Ectodermal cell (in vitro differentiated cells): ENCODE data around the gene MAGI2.

Source experiments
- H3K27ac ChIP-seq: 2 replicates; pipeline ENCODE4 v1.7.0; 2013; ENCODE audit warnings: mild to moderate bottlenecking, low read depth, low read length; ENCODE audit not compliant: insufficient read depth, poor library complexity, severe bottlenecking
- H3K27me3 ChIP-seq: 2 replicates; pipeline ENCODE4 v1.7.0; 2013; ENCODE audit warnings: mild to moderate bottlenecking, low read length; ENCODE audit not compliant: insufficient read depth, control insufficient read depth, poor library complexity, severe bottlenecking
- H3K36me3 ChIP-seq: one replicate; pipeline ENCODE4 v1.7.0; 2013; ENCODE audit warnings: low read length; ENCODE audit not compliant: control insufficient read depth, insufficient read depth
- H3K4me1 ChIP-seq: one replicate; pipeline ENCODE4 v1.7.0; 2013; ENCODE audit warnings: low read length; ENCODE audit not compliant: control insufficient read depth, insufficient read depth
- H3K4me3 ChIP-seq: 2 replicates; pipeline ENCODE4 v1.7.0; 2013; ENCODE audit warnings: low read depth, low read length, control low read depth; ENCODE audit not compliant: insufficient read depth
- H3K9me3 ChIP-seq: 2 replicates; pipeline ENCODE4 v1.7.0; 2013; ENCODE audit warnings: mild to moderate bottlenecking, low read length, moderate library complexity; ENCODE audit not compliant: control insufficient read depth
- WGBS, 2 experiments: methylation state at CpG; one replicate each; pipeline ENCODE4 v1.1.7; 2013; ENCODE audit warnings: missing lambda C conversion rate in 2 of 2; 5-methylcytosine and 5-hydroxymethylcytosine counted together

Gene MAGI2

GRCh38 chr7:77995717-77996116 lies 1457.8 kb downstream of the MAGI2 start:
- 59% methylated on average over 5 to 6 of the region's 6 CpGs for WGBS, 2 experiments
- Histone ChIP-seq H3K4me3 (no peak overlapping the region), H3K9me3 (no peaks in the 10 kb centered on the region), H3K27me3 (no peaks in the 10 kb centered on the region), H3K27ac (no peak overlapping the region), H3K36me3 (no peaks in the 10 kb centered on the region), H3K4me1 (no peaks in the 10 kb centered on the region)

- Histone ChIP-seq H3K4me1 (no peaks in the 10 kb centered on the region), H3K9me3 (no peaks in the 10 kb centered on the region), H3K4me3 (no peak overlapping the region), H3K27me3 (no peaks in the 10 kb centered on the region), H3K36me3 (no peaks in the 10 kb centered on the region), H3K27ac (no peak overlapping the region)
- 94 to 99% methylated on average over 3 of the region's 3 CpGs for WGBS, 2 experiments
These were observed 1459.6 kb downstream of the MAGI2 start for GRCh38 chr7:77993838-77994237.

DNA sequence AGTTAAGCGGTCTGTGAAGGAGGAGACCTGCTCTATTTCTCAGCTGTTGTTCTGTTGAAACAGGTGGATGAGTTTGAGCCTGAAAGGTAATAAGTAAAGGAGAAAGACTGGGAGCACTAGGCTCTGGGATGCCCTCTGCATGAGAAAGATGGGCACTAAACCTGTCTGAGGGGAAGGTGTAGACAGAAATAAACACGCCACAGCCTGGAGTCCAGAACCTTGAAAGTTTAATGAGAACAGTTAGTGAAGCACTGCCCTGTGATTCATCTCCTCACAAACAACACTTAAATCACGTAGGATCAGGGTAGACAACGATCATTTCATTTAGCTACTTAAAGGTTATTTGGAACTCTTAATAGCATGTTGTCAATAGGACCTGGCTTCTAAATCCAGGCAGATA lies 1461.8 kb downstream of the MAGI2 start:
- no peaks in the 10 kb centered on the region for H3K27me3 ChIP-seq
- 86 to 98% methylated on average over 4 of the region's 4 CpGs for WGBS, 2 experiments
- no peaks in the 10 kb centered on the region for H3K9me3 ChIP-seq
- H3K27ac ChIP-seq: no peak overlapping the region
- no peaks in the 10 kb centered on the region for H3K36me3 ChIP-seq
- H3K4me3 ChIP-seq: no peak overlapping the region
- H3K4me1 ChIP-seq: no peaks in the 10 kb centered on the region

- H3K36me3 ChIP-seq: no peaks in the 10 kb centered on the region
- no peak overlapping the region for H3K4me3 ChIP-seq
- no peaks in the 10 kb centered on the region for H3K4me1 ChIP-seq
- no peaks in the 10 kb centered on the region for H3K27me3 ChIP-seq
- WGBS, 2 experiments: 82 to 91% methylated on average over 6 of the region's 6 CpGs
- no peaks in the 10 kb centered on the region for H3K9me3 ChIP-seq
- H3K27ac ChIP-seq: no peak overlapping the region
These were observed 1463.4 kb downstream of the MAGI2 start for GRCh38 chr7:77989981-77990566.

DNA sequence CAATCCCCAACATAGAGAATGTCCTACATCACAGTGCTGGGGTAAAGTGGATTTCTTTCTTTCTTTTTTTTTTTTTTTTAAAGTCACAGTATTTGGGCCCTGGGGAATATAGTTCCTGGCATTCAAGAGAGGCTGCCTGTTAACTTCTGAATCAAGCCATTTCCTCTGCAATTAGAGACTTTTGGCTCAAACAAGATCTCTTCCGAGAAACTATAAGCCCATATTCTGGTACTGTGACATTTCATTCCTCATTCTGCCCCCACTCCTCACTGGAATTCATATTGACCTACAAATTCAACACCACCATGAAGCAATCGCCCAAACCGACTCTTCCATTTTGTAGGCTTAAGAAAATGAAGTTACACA lies 1467.5 kb downstream of the MAGI2 start:
- Histone ChIP-seq H3K4me3 (no peak overlapping the region), H3K27me3 (no peaks in the 10 kb centered on the region), H3K27ac (no peak overlapping the region), H3K36me3 (no peaks in the 10 kb centered on the region), H3K9me3 (no peaks in the 10 kb centered on the region), H3K4me1 (no peaks in the 10 kb centered on the region)
- WGBS, 2 experiments: 89 to 91% methylated on average over 3 of the region's 3 CpGs

DNA sequence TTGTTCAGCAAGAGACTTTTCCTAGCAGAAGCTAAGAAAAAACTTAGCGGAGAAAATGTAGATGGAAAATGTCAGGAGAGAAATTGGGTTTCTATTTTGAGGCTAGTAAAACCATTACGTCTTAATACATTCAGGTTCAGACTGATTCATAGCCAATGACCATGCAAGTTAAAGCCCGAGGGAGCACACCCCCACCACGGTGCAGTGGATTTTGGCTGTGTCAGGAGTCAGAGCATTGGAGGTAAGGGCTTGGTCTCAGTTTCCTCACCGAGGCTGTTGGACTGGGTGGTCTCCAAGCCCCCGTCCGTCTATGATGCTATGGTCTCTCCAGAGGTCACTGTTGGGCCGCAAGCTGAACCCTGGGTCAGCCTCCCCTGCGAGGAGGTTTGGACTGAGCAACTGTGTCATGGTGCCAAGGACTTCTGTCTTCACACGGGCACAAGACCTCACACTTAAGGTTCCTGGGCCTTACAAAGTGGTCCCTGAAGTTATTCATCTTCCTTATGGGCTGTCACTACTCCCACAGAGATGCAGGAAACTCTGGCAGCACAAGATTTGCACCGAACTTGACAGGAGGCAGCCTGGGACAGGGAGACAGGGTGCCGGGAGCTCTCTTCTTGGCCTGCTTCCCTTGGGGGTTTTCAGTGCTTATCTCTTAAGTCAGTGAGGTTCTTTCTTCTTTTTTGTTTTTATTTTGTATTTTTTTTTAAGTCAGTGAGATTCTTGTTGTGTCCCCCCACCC lies 1468.1 kb downstream of the MAGI2 start:
- Histone ChIP-seq H3K4me1 (no peaks in the 10 kb centered on the region), H3K9me3 (no peaks in the 10 kb centered on the region), H3K4me3 (no peak overlapping the region), H3K27ac (no peak overlapping the region), H3K27me3 (no peaks in the 10 kb centered on the region), H3K36me3 (no peaks in the 10 kb centered on the region)
- WGBS, 2 experiments: 93 to 95% methylated on average over 12 of the region's 12 CpGs

- Histone ChIP-seq H3K4me3 (no peak overlapping the region), H3K9me3 (no peaks in the 10 kb centered on the region), H3K27ac (no peak overlapping the region), H3K27me3 (no peaks in the 10 kb centered on the region), H3K4me1 (no peaks in the 10 kb centered on the region), H3K36me3 (no peaks in the 10 kb centered on the region)
- WGBS, 2 experiments: 95 to 99% methylated on average over 3 to 4 of the region's 4 CpGs
These were observed 1469.5 kb downstream of the MAGI2 start for GRCh38 chr7:77983973-77984372.

DNA sequence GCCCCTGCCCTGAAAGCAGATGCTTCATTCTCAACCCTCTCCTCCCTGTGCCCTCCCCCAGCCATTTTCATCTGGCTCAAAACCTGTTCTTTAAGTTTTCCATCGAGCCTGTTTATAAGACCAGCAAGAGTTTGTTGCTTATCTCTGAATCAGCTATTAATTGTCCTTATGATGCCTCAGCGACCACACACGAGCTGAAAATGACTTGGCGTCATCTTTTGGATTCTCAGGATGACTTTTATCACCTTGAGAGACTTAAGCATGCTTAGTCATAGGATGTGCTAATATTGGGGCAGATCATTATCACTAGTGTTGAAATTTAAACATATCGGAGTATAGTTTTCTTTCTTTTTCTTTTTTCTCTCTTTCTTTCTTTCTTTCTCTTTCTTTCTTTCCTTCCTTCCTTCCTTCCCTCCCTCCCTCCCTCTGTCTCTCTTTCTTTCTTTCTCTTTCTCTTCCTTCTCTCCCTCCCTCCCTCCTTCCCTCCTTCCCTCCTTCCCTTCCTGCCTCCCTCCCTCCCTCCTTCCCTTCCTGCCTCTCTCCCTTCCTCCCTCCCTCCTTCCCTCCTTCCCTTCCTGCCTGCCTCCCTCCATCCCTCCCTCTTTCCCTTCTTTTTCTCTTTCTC lies 1470.4 kb downstream of the MAGI2 start:
- Histone ChIP-seq H3K9me3 (no peaks in the 10 kb centered on the region), H3K4me1 (no peaks in the 10 kb centered on the region), H3K27me3 (no peaks in the 10 kb centered on the region), H3K4me3 (no peak overlapping the region), H3K27ac (no peak overlapping the region), H3K36me3 (no peaks in the 10 kb centered on the region)
- WGBS, 2 experiments: 94 to 95% methylated on average over 5 of the region's 5 CpGs

GRCh38 chr7:77980087-77980713 lies 1473.3 kb downstream of the MAGI2 start:
- Histone ChIP-seq H3K27me3 (no peaks in the 10 kb centered on the region), H3K27ac (no peak overlapping the region), H3K4me1 (no peaks in the 10 kb centered on the region), H3K36me3 (no peaks in the 10 kb centered on the region), H3K4me3 (no peak overlapping the region), H3K9me3 (no peaks in the 10 kb centered on the region)
- 94 to 95% methylated on average over 3 of the region's 3 CpGs for WGBS, 2 experiments

- WGBS, 2 experiments: 79 to 85% methylated on average over 5 of the region's 5 CpGs
- Histone ChIP-seq H3K4me1 (no peaks in the 10 kb centered on the region), H3K9me3 (no peaks in the 10 kb centered on the region), H3K4me3 (no peak overlapping the region), H3K27me3 (no peaks in the 10 kb centered on the region), H3K36me3 (no peaks in the 10 kb centered on the region), H3K27ac (no peak overlapping the region)
These were observed 1474.2 kb downstream of the MAGI2 start for GRCh38 chr7:77979219-77979618.
